ENCODE results near the gene ZWILCH.

GRCh38 chr15:66481107-66481856, 23.8 kb upstream of the ZWILCH start:
- TF ChIP-seq POLR2A (IDR thresholded peaks at IDR 0.05; ENCODE audit: low read depth, low read length) (no peak), SPI1 (IDR thresholded peaks at IDR 0.05; ENCODE audit: low read depth, low read length) (no peak), POU2F2 (IDR thresholded peaks at IDR 0.05; ENCODE audit: low read depth, low read length) (no peak)
